Measurements from ENCODE around the gene SEMA4D.

SEMA4D gene

DNA sequence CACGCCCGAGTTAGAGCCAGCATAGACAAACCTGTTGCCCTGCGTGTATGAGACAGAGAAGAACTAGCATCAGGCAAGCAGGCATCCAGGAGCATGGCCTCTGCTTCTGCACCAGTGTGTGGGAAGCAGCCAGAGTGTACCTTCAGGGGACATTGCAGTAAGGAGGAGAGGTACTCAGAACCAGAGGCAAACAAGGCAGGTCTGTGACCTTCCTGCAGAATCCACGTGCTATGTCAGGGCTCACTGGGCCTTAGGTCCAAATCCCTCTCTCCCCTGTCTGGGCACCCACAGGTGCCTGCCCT, 116.7 kb downstream of the SEMA4D start:
- WGBS, 2 experiments = 94 to 95% methylated on average over 4 of the region's 4 CpGs
- H3K27me3 ChIP-seq (ENCODE audit: control insufficient read depth, insufficient read depth, low read length, poor library complexity, severe bottlenecking) = no peaks in the 10 kb centered on the region
- no peaks in the 10 kb centered on the region for H3K9me3 ChIP-seq (ENCODE audit: control insufficient read depth, low read length)

DNA sequence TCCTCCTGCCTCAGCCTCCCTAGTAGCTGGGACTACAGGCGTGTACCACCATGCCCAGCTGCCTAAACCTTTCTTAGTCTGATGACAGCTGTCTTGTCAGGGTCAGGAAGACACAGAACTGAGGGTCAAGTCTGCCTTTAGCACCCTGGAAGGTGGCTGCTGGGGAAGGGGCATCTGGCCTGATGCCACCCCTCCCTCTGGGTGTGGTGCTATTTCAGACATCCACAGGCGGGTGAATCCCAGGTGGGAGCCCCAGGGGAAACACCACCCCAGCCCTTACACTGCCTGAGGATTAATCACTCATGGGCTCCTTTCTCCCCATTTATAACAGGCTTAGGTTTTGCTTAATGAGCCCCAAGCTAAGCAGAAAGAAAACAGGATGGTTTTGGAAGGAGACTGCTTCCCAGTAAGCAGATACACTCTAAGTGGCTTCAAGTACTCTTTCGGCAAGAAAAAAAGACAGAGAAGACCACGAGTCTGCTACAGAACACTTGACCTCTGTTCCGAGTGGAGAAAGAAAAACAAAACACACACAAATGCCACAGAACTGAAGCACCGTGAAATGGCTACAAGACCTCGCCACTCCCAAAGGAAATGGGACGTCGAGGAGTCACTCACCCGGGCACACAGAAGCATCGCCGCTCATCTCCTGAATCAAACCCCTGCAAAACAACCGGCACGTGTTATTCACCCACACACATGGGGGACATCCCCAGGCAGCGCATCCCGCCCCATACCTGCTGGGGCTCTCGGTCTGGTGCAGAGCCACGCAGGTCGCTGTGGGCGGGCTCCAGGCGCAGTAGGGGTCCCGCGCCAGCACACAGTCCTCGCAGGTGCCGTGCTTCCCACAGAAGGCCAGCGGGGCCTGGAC, 117.2 kb downstream of the SEMA4D start:
- H3K9me3 ChIP-seq (ENCODE audit: control insufficient read depth, low read length) = no peaks in the 10 kb centered on the region
- WGBS, 2 experiments = 95% methylated on average over 26 of the region's 26 CpGs
- no peak overlapping the region for H3K27ac ChIP-seq (ENCODE audit: insufficient read depth, low read depth, low read length, poor library complexity, severe bottlenecking)
- no peak overlapping the region for H3K4me3 ChIP-seq (ENCODE audit: insufficient read depth, low read depth, low read length)
- H3K27me3 ChIP-seq (ENCODE audit: control insufficient read depth, insufficient read depth, low read length, poor library complexity, severe bottlenecking) = no peaks in the 10 kb centered on the region
- no peaks in the 10 kb centered on the region for H3K36me3 ChIP-seq (ENCODE audit: control insufficient read depth, insufficient read depth, low read length)
- H3K4me1 ChIP-seq (ENCODE audit: control insufficient read depth, insufficient read depth, low read length) = peaks cover 3% of the 10 kb centered on the region

More for the DNA sequence above, 116.7 kb downstream of the SEMA4D start:
- Histone ChIP-seq H3K36me3 (ENCODE audit: control insufficient read depth, insufficient read depth, low read length) (no peaks in the 10 kb centered on the region), H3K4me3 (ENCODE audit: insufficient read depth, low read depth, low read length) (no peak overlapping the region), H3K27ac (ENCODE audit: insufficient read depth, low read depth, low read length, poor library complexity, severe bottlenecking) (no peak overlapping the region), H3K4me1 (ENCODE audit: control insufficient read depth, insufficient read depth, low read length) (no peaks in the 10 kb centered on the region)

DNA sequence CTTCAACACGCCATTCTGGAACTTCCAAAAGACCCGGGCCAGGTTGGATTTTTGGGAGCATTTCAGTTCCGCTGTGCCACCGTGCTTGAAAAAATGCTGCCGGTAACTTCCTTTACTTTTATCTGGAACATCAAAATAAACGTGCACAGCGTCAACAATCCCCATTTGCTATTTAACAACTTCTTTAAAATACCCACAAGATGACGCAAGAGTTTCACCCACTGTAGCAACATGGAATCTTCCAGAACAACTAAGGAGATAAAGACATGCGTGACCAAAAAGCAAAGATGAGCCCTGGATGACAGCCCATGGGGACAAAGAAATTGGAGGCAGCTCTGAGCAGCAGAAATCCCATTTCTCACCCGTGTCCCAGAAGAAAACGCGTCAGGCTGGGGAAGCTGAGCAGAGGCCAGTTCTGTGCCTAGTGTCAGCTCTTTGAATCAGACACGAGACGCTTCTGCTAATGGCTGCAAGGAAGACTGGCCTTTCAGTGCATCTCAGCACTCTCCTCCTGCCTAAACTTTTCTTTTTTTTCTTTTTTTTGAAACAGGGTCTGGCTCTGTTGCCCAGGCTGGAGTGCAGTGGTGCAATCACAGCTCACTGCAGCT, 118.3 kb downstream of the SEMA4D start:
- no peaks in the 10 kb centered on the region for H3K9me3 ChIP-seq (ENCODE audit: control insufficient read depth, low read length)
- no peaks in the 10 kb centered on the region for H3K27me3 ChIP-seq (ENCODE audit: control insufficient read depth, insufficient read depth, low read length, poor library complexity, severe bottlenecking)
- H3K4me3 ChIP-seq (ENCODE audit: insufficient read depth, low read depth, low read length) = no peak overlapping the region
- WGBS, 2 experiments = 94 to 95% methylated on average over 14 of the region's 14 CpGs
- no peak overlapping the region for H3K27ac ChIP-seq (ENCODE audit: insufficient read depth, low read depth, low read length, poor library complexity, severe bottlenecking)
- H3K4me1 ChIP-seq (ENCODE audit: control insufficient read depth, insufficient read depth, low read length) = peaks cover 9% of the 10 kb centered on the region
- H3K36me3 ChIP-seq (ENCODE audit: control insufficient read depth, insufficient read depth, low read length) = no peaks in the 10 kb centered on the region

DNA sequence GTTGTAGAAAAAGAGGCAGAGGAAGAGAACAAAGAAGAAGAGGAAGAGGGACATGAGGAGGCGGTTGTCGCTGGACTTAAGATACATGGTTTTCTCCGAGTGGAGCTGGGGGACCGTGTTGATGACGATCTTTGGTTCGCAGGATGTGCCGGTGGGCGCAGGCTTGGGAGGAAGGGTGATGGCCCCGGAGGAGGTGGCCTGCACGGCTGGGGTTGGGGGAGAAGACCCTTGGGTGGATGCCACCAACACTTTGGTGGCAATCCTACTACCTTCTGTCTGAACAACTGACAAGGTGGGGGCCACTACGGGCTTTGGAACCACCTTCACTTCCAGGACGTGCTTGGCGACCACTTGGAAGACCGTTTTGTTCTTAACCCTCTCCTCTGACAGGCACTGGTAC, 118.9 kb downstream of the SEMA4D start:
- Histone ChIP-seq H3K27ac (ENCODE audit: insufficient read depth, low read depth, low read length, poor library complexity, severe bottlenecking) (no peak overlapping the region), H3K36me3 (ENCODE audit: control insufficient read depth, insufficient read depth, low read length) (no peaks in the 10 kb centered on the region), H3K9me3 (ENCODE audit: control insufficient read depth, low read length) (no peaks in the 10 kb centered on the region), H3K27me3 (ENCODE audit: control insufficient read depth, insufficient read depth, low read length, poor library complexity, severe bottlenecking) (no peaks in the 10 kb centered on the region), H3K4me3 (ENCODE audit: insufficient read depth, low read depth, low read length) (no peak overlapping the region), H3K4me1 (ENCODE audit: control insufficient read depth, insufficient read depth, low read length) (peaks cover 9% of the 10 kb centered on the region)
- WGBS, 2 experiments = 93 to 96% methylated on average over 14 of the region's 14 CpGs

DNA sequence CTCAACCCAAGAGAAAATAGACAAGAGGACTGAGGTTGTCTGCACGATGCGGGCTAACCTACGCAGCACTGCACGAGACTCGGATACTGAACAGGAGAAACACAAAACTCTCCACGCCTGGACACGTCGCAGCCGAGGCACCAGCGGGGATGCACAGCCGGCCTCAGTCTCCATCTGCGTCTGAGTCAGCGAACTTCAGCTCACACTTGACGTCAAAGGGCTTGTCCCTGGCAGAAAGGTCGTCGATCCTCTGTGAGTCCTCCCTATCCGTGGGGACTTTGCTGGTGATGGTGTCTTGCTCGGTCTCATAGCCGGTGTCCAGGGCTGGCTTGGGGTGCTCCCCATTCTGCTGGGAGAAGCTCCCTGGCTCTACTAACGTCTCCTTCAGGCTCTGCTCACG, 119.4 kb downstream of the SEMA4D start:
- no peaks in the 10 kb centered on the region for H3K9me3 ChIP-seq (ENCODE audit: control insufficient read depth, low read length)
- 96% methylated on average over 21 of the region's 21 CpGs for WGBS, 2 experiments
- no peak overlapping the region for H3K27ac ChIP-seq (ENCODE audit: insufficient read depth, low read depth, low read length, poor library complexity, severe bottlenecking)
- H3K36me3 ChIP-seq (ENCODE audit: control insufficient read depth, insufficient read depth, low read length) = no peaks in the 10 kb centered on the region
- H3K4me3 ChIP-seq (ENCODE audit: insufficient read depth, low read depth, low read length) = no peak overlapping the region
- peaks cover 9% of the 10 kb centered on the region for H3K4me1 ChIP-seq (ENCODE audit: control insufficient read depth, insufficient read depth, low read length)
- no peaks in the 10 kb centered on the region for H3K27me3 ChIP-seq (ENCODE audit: control insufficient read depth, insufficient read depth, low read length, poor library complexity, severe bottlenecking)

DNA sequence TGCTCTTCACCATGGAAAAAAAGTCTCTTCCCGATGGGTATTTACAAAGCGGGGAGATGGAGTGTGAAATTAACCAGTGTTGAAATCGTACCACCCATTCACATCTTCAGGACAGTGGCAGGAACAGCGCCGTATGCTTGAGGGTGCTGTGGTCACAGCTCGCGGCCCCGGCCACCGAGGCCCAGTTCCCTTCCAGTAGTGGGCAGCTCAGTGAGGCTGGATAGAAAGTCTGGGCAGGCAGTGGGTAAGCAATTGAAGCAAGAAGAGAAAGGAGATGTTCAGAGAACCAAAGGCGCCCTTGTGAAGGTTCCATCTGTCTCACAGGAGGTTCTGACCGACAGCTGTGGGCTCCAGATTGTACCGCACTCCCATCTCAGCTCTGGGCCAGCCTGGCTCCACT, 120.5 kb downstream of the SEMA4D start:
- 96% methylated on average over 12 of the region's 12 CpGs for WGBS, 2 experiments
- no peak overlapping the region for H3K27ac ChIP-seq (ENCODE audit: insufficient read depth, low read depth, low read length, poor library complexity, severe bottlenecking)

DNA sequence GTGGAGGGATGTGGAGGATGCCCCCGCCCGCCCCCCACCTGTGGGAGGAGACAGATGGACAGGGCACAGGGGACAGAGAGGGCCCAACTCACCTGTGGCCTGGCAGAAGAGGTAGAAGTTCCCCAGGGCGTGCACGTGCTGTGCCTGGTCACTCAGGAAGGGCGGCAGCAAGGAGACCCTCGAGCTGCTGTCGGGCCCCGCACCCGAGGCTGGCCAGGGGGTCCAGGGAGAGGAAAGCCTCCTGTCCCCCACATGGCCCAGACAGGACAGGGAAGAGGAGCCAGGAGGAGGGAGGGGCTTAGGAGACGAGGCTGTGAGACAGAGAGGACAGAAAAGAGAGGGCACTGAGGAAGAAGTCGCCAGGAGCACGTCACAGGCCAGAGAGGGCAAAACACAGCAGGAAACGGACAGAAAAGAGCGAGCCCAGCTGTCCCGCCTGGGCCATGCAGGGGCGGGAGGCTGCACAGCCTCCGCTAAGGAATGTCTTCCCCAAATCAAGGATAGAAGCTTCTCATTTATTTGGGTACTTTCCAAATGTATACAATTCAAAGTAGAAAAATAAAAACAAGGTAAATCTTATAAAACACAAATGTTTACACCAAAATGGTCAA, 121.1 kb downstream of the SEMA4D start:
- Histone ChIP-seq H3K9me3 (ENCODE audit: control insufficient read depth, low read length) (no peaks in the 10 kb centered on the region), H3K27ac (ENCODE audit: insufficient read depth, low read depth, low read length, poor library complexity, severe bottlenecking) (no peak overlapping the region), H3K4me1 (ENCODE audit: control insufficient read depth, insufficient read depth, low read length) (peaks cover 9% of the 10 kb centered on the region), H3K36me3 (ENCODE audit: control insufficient read depth, insufficient read depth, low read length) (no peaks in the 10 kb centered on the region), H3K4me3 (ENCODE audit: insufficient read depth, low read depth, low read length) (no peak overlapping the region), H3K27me3 (ENCODE audit: control insufficient read depth, insufficient read depth, low read length, poor library complexity, severe bottlenecking) (no peaks in the 10 kb centered on the region)
- WGBS, 2 experiments = 89 to 91% methylated on average over 16 to 17 of the region's 17 CpGs

More for the DNA sequence above, 120.5 kb downstream of the SEMA4D start:
- no peaks in the 10 kb centered on the region for H3K9me3 ChIP-seq (ENCODE audit: control insufficient read depth, low read length)
- no peak overlapping the region for H3K4me3 ChIP-seq (ENCODE audit: insufficient read depth, low read depth, low read length)
- peaks cover 9% of the 10 kb centered on the region for H3K4me1 ChIP-seq (ENCODE audit: control insufficient read depth, insufficient read depth, low read length)
- no peaks in the 10 kb centered on the region for H3K27me3 ChIP-seq (ENCODE audit: control insufficient read depth, insufficient read depth, low read length, poor library complexity, severe bottlenecking)
- H3K36me3 ChIP-seq (ENCODE audit: control insufficient read depth, insufficient read depth, low read length) = no peaks in the 10 kb centered on the region

DNA sequence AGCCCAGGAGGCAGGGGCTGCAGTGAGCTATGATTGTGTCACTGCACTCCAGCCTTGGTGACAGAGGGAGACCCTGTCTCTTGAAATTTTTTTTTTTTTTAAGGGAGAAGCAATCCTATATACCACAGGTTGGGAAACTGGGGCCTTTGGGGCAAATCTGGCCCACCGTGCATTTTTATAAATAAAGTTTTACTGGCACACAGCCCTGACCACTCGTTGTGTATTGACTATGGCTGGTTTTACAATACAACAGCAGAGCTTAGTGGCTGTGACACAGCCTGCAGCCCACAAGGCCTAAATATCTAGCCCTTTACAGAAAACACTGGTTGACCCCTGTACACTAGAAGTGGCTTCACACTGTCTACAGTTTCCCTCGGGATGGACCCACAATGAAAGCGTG, 121.6 kb downstream of the SEMA4D start:
- H3K27me3 ChIP-seq (ENCODE audit: control insufficient read depth, insufficient read depth, low read length, poor library complexity, severe bottlenecking) = no peaks in the 10 kb centered on the region
- no peaks in the 10 kb centered on the region for H3K36me3 ChIP-seq (ENCODE audit: control insufficient read depth, insufficient read depth, low read length)
- no peaks in the 10 kb centered on the region for H3K9me3 ChIP-seq (ENCODE audit: control insufficient read depth, low read length)
- no peak overlapping the region for H3K4me3 ChIP-seq (ENCODE audit: insufficient read depth, low read depth, low read length)
- 94 to 96% methylated on average over 4 of the region's 4 CpGs for WGBS, 2 experiments
- H3K4me1 ChIP-seq (ENCODE audit: control insufficient read depth, insufficient read depth, low read length) = peaks cover 9% of the 10 kb centered on the region
- H3K27ac ChIP-seq (ENCODE audit: insufficient read depth, low read depth, low read length, poor library complexity, severe bottlenecking) = no peak overlapping the region

DNA sequence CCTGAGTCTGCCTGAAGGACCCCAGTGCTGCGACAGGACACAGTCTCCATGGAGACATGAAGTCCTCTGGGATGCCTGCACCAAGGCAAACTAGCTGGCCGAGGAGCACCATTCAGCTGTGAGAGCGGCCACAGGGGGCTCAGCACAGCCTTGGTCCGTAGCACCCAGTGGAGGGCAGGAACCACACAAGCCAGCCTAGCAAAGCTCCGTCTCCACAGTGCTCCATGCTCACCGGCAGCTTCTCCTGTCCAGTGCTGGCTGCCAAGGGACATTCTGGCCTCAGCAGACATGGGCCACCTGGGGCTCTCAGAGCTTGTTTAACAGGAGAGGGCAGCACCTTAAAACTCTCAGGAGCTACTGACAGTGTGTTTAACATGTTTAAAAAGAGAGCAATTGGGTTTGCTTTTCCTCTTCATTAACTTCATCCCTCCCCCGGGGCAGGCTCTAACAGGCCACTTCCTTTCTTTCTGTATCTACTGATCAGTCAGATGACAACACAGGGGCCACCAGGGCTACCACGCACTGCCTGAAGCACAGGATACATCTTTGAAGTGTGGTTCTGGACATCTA, 122.6 kb downstream of the SEMA4D start:
- Histone ChIP-seq H3K4me3 (ENCODE audit: insufficient read depth, low read depth, low read length) (no peak overlapping the region), H3K27me3 (ENCODE audit: control insufficient read depth, insufficient read depth, low read length, poor library complexity, severe bottlenecking) (no peaks in the 10 kb centered on the region), H3K27ac (ENCODE audit: insufficient read depth, low read depth, low read length, poor library complexity, severe bottlenecking) (no peak overlapping the region), H3K4me1 (ENCODE audit: control insufficient read depth, insufficient read depth, low read length) (peaks cover 9% of the 10 kb centered on the region), H3K36me3 (ENCODE audit: control insufficient read depth, insufficient read depth, low read length) (no peaks in the 10 kb centered on the region), H3K9me3 (ENCODE audit: control insufficient read depth, low read length) (no peaks in the 10 kb centered on the region)
- 87 to 92% methylated on average over 8 of the region's 8 CpGs for WGBS, 2 experiments

DNA sequence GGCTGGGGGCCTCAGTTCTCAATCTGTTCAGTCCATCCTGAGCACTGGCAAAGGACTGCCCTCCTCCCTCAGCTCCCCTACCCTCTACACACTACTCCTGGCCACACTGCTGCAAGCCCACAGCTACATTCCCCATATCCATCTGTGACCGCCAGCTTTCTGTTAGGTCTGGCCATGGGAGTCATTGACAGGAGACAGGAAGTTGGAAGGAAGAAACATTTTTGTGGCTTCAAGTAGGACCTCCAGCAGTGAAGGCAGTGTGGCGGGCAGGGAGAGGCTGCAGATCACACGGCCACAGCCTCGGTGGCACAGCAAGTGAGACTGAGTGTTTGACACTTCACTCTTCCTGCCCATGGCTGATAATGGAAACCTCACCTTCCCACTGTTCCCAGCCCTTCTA, 123.7 kb downstream of the SEMA4D start:
- H3K36me3 ChIP-seq (ENCODE audit: control insufficient read depth, insufficient read depth, low read length) = no peaks in the 10 kb centered on the region
- H3K4me1 ChIP-seq (ENCODE audit: control insufficient read depth, insufficient read depth, low read length) = peaks cover 9% of the 10 kb centered on the region
- 90 to 95% methylated on average over 4 of the region's 4 CpGs for WGBS, 2 experiments
- no peaks in the 10 kb centered on the region for H3K9me3 ChIP-seq (ENCODE audit: control insufficient read depth, low read length)
- H3K27ac ChIP-seq (ENCODE audit: insufficient read depth, low read depth, low read length, poor library complexity, severe bottlenecking) = no peak overlapping the region
- no peaks in the 10 kb centered on the region for H3K27me3 ChIP-seq (ENCODE audit: control insufficient read depth, insufficient read depth, low read length, poor library complexity, severe bottlenecking)
- H3K4me3 ChIP-seq (ENCODE audit: insufficient read depth, low read depth, low read length) = no peak overlapping the region
